ENCODE data around the gene ACSL1. TPM values are rescaled to one million over a fixed set of nuclear protein-coding genes. Genes with fewer than 3 reads are reported as not detected.

The ACSL1 gene
- total and polyA plus RNA-seq, 2 of the 8 experiments (the other 6 are each of a cell fraction or from before 2014, with no cell fraction given) = 2.3 to 8.7 TPM

DNA sequence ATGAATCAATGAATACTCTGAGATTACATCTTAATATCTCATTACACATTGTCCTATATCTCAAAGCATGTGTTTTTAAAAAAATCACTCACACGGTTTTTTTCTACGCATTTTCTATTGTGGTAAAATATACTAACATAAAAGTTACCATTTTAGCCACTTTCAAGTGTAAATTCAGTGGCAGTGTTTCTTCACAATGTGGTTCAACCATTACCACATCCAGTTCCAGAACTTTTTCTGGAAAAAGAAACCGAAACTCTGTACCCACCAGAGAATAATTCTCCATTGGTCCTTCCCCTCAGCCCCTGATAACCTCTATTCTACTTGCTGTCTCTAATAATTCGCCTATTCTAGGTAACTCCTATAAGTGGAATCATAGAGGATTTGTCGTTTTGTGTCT, 35.3 kb upstream of the ACSL1 start:
- Histone ChIP-seq H2BK20ac (ENCODE audit: low read length) (no peak overlapping the region), H3K4me1 (replicated peaks in 1 of 4; ENCODE audit: control insufficient read depth in 3 of 4, insufficient read depth in 4 of 4, low read length in 3 of 4) (no peaks in the 10 kb centered on the region; a peak in 1 of 7 replicates), H2BK5ac (ENCODE audit: low read depth, low read length) (no peak overlapping the region), H3K79me2 (ENCODE audit: control insufficient read depth in 1 of 2, insufficient read depth in 2 of 2, low read length in 2 of 2) (no peaks in the 10 kb centered on the region), H3K36me3 (ENCODE audit: control insufficient read depth in 2 of 4, insufficient read depth in 4 of 4, low read length in 3 of 4) (no peaks in the 10 kb centered on the region), H3K4ac (replicated peaks; ENCODE audit: insufficient read length, low read depth, low read length) (no peak overlapping the region), H3K56ac (replicated peaks; ENCODE audit: insufficient read length, low read depth, low read length) (no peak overlapping the region), H3K27me3 (replicated peaks in 1 of 4; ENCODE audit: control insufficient read depth in 3 of 4, extremely low read depth in 1 of 4, insufficient read depth in 3 of 4, low read length in 3 of 4) (no peaks in the 10 kb centered on the region), H3K27ac (ENCODE audit: low read depth, low read length) (no peak overlapping the region), H2BK15ac (ENCODE audit: low read length) (no peak overlapping the region), H2AFZ (ENCODE audit: low read length) (no peak overlapping the region), H3K4me2 (ENCODE audit: insufficient read depth in 1 of 2, low read depth in 2 of 2, low read length in 2 of 2) (no peak overlapping the region), H3K23ac (ENCODE audit: insufficient read length) (no peak overlapping the region), H3K18ac (ENCODE audit: extremely low read depth, low read length) (no peak overlapping the region), H2BK120ac (replicated peaks; ENCODE audit: low read depth, low read length) (no peak overlapping the region), H2AK5ac (ENCODE audit: low read depth, low read length) (no peak overlapping the region), H4K8ac (ENCODE audit: extremely low read depth, insufficient read depth, low read length) (no peak overlapping the region), H3K79me1 (ENCODE audit: low read depth, low read length) (no peaks in the 10 kb centered on the region), H3K23me2 (ENCODE audit: low read depth, low read length) (no peaks in the 10 kb centered on the region), H4K91ac (replicated peaks; ENCODE audit: insufficient read length, low read length) (no peak overlapping the region), H4K5ac (ENCODE audit: insufficient read length, low read depth, low read length) (no peak overlapping the region), H2BK12ac (ENCODE audit: low read depth, low read length) (no peak overlapping the region), H3K9ac (replicated peaks in 1 of 4; ENCODE audit: extremely low read depth in 1 of 4, low read depth in 3 of 4, low read length in 3 of 4) (no peak overlapping the region), H4K20me1 (replicated peaks in 1 of 2; ENCODE audit: control insufficient read depth in 1 of 2, insufficient read depth in 2 of 2, low read length in 2 of 2) (no peaks in the 10 kb centered on the region), H3K4me3 (ENCODE audit: extremely low read depth in 1 of 4, insufficient read depth in 2 of 4, low read depth in 3 of 4, low read length in 4 of 4) (no peak overlapping the region), H3K14ac (ENCODE audit: insufficient read length) (no peak overlapping the region), H3K9me3 (ENCODE audit: insufficient read depth in 2 of 2, low read depth in 1 of 2, low read length in 1 of 2) (no peaks in the 10 kb centered on the region)
- CTCF ChIA-PET (ENCODE audit: partially characterized antibody) = no interaction called here
- FAIRE-seq (no peak), DNase-seq (ENCODE audit: low read depth in 1 of 2, low spot score in 2 of 2) (no peak)
- POLR2A ChIA-PET (ENCODE audit: partially characterized antibody) = no interaction called here
- 86% methylated on average over 5 of the region's 5 CpGs; no CpG with 5 or more reads in 1 of the 2 experiments for WGBS, 2 experiments (ENCODE audit: extremely low coverage in 1 of 2, insufficient coverage in 1 of 2, insufficient read length in 1 of 2, insufficient replicate concordance in 2 of 2, low coverage in 1 of 2, low lambda C conversion rate in 2 of 2, missing lambda C conversion rate in 1 of 2)
- no peak for TF ChIP-seq POLR2A (IDR thresholded peaks at IDR 0.05; ENCODE audit: control extremely low read depth in 1 of 2, low read depth in 2 of 2, low read length in 2 of 2)
- TF ChIP-seq, protein P1, sequence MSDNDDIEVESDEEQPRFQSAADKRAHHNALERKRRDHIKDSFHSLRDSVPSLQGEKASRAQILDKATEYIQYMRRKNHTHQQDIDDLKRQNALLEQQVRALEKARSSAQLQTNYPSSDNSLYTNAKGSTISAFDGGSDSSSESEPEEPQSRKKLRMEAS (IDR thresholded peaks at IDR 0.05) = no peak
- TF ChIP-seq ASH2L (IDR thresholded peaks at IDR 0.05; ENCODE audit: low read length) = no peak
- no peak for TF ChIP-seq MAFK (IDR thresholded peaks at IDR 0.05; ENCODE audit: low read depth, low read length)
- TF ChIP-seq PHF8 (conservative IDR thresholded peaks at IDR 0.05; ENCODE audit: low read depth, low read length) = no peak
- TF ChIP-seq TBP (IDR thresholded peaks at IDR 0.05; ENCODE audit: low read depth, low read length) = no peak
- no peak for TF ChIP-seq SIRT6 (IDR thresholded peaks at IDR 0.05; ENCODE audit: low read length)
- TF ChIP-seq FOSL1 (IDR thresholded peaks at IDR 0.05; ENCODE audit: insufficient read depth, low read depth, low read length) = no peak
- TF ChIP-seq EZH2 (IDR thresholded peaks at IDR 0.05; ENCODE audit: low read depth, low read length, severe bottlenecking) = no peak
- no peak for TF ChIP-seq GABPA (IDR thresholded peaks at IDR 0.05; ENCODE audit: borderline replicate concordance, insufficient read depth, low read length)
- TF ChIP-seq CTBP2 (IDR thresholded peaks at IDR 0.05; ENCODE audit: borderline replicate concordance, insufficient read depth, insufficient read length, low read length) = no peak
- no peak for TF ChIP-seq CHD1 (IDR thresholded peaks at IDR 0.05; ENCODE audit: low read depth, low read length)
- TF ChIP-seq KDM4A (IDR thresholded peaks at IDR 0.05; ENCODE audit: low read depth, low read length, severe bottlenecking) = no peak
- no peak for TF ChIP-seq JUND (IDR thresholded peaks at IDR 0.05; ENCODE audit: low read length)

Measured in H1 (cell line).